GM10847 (cell line): ENCODE results near the gene GRWD1.

Experiments used
- POLR2A ChIP-seq: IDR thresholded peaks from 2 replicates; pipeline ENCODE4 v1.6.1; 2011; ENCODE audit not compliant: insufficient read length; ENCODE audit errors: extremely low read depth

Gene GRWD1

GRCh38 chr19:48492925-48493717 is 47.3 kb downstream of the GRWD1 start:
- no peak for TF ChIP-seq POLR2A

GRCh38 chr19:48493718-48494401 is 48.1 kb downstream of the GRWD1 start:
- TF ChIP-seq POLR2A: no peak

- no peak for TF ChIP-seq POLR2A
These were observed 49.6 kb downstream of the GRWD1 start for GRCh38 chr19:48495396-48495795.

DNA sequence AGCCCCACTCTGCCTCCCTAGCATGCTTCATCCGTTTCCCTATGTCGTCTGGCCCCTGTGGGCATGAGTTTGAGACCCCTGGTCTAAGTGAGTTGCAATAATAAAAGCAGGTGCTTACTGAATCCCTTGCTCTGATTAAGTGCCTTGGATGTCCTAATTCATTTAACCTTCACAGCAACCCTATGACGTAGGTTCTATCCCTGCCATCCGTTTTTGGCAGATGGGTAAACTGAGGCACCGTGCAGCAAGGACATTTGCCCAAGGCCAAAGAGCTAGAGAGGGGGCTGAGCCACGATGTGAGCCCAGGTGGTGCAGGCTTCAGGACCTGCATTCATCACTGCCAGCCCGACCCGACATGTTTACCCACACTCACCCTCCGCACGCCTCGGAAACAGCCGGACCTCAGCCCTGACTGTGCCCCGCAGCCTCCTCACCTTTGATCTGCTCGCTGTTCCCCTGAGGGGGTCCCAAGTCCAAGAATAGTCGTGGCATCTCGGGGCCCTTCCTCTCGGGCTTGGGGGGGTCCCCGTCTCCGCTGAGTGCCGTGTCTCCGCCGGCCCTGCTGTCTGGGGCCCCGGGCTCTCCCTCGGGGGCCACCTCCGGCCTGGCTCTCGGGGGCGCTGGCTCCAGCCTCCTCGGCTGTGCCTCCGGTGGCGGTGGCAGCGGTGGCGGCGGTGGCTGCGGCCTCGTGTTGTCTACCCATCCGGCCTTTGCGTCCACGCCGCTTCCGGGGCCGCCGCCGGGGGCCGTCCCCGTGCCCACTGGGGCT is 51.4 kb downstream of the GRWD1 start:
- no peak for TF ChIP-seq POLR2A

DNA sequence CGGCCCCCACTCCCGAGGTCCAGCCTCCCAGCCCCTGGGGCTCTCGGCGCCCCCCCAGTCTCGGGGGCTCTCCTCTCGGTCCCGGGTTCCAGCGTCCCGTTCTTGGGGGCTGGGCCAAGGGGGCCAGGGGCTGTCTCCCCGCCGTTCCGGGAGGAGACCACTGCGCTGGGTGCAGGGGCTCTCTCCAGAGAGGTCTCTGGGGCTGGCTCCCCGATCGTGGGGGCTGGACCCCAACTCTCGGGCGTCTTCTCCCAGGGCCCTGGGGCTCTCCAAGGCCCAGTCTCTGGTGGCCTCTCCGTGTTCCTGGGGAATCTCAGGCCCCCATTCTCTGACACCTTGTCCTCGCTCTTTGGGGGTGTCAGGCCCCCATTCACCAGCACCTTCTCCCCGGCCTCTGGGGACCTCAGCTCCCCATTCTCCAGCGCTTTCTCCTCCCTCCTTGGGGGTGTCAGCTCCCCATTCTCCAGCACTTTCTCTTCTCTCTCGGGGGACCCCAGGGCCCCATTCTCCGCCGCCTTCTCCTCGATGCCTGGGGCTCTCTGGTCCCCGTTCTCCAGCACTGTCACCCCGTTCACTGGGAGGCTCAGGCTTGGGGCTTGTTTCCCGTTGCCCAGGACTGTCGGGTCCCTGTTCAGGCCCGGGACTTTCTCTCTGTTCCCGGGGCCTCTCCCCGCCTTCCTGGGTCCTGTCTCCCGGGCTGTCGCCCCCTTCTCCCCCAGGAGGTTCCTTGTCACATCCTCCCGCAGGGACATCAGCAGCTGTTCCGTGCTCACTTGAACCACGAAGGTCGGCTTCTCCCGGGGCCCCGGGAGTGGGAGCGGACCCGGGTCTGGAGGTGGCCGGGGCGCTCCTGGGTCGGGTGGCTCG is 52.2 kb downstream of the GRWD1 start:
- no peak for TF ChIP-seq POLR2A

DNA sequence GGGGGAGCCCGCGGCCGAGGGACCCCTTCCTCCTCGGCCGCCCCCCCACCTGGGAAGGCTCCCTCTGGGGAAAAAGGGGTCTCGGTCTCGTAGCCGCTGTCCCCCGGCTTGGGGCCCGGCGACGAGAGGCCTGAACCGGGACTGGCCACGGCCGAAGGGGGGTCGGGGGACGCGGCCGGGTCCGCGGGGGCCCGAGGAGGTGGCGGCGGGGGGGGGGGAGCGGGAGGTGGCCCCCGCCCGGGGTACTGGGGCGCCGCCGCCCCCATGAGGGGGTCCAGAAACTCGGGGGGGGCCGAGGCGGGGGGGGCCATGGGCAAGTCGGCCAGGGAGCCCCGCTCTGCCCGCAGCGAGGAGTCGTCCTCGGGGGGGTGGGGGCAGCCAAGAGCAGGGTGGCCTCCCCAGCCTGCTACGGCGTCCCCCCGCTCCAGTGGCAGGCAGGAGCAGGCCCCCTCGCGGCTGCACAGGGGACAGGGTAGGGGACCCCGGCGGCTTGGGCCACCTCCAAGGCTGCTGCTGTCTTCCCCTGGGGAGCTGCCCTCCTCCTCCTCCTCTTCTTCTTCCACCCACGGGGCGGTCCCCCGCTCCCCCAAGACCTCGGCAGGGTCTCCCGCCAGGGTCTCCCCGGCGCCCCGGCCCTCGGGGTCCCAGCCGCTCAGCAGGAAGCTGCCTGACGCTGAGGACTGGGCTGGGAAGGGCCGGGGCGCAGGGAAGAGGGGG is 53.0 kb downstream of the GRWD1 start:
- TF ChIP-seq POLR2A: no peak

GRCh38 chr19:48499316-48500090 is 53.7 kb downstream of the GRWD1 start:
- TF ChIP-seq POLR2A: no peak

GRCh38 chr19:48500830-48501493 is 55.2 kb downstream of the GRWD1 start:
- TF ChIP-seq POLR2A: no peak

DNA sequence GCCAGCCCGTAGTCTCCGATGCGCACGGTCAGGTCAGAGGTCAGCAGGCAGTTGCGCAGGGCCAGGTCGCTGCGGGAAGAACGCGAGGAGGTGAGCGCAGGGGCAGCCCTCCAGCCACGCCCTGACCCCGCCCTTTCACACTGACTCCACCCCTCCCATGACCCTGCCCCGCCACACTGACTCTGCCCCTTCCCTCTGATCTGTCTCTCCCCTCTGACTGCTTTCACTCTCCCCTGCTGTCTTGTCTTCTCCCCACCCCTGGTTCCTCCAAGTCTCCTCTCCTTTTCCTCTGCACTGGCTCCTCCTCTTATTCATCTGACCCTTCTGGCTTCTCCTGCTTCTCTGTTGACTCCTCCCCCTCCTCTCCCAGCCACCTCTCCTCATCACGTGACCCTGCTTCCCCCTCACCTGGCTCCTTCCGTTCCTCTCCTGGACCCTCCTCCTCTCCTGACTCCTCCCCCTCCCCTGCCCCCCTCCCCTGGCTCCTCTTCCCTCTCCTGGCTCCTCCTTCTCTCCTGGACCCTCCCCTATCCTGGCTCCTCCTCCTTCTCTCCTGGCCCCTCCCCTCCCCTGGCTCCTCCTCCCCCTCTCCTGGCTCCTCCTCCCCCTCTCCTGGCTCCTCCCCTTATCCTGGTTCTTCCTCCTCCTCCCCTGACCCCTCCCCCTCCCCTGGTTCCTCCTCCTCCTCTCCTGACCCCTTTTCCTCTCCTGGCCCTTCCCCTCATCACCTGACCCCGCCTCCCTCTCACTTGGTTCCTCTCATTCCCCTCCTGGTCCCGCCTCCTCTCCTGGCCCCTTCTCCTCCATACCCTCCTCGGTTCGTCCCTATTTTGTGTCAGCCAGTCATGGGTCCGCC is 55.9 kb downstream of the GRWD1 start:
- no peak for TF ChIP-seq POLR2A

DNA sequence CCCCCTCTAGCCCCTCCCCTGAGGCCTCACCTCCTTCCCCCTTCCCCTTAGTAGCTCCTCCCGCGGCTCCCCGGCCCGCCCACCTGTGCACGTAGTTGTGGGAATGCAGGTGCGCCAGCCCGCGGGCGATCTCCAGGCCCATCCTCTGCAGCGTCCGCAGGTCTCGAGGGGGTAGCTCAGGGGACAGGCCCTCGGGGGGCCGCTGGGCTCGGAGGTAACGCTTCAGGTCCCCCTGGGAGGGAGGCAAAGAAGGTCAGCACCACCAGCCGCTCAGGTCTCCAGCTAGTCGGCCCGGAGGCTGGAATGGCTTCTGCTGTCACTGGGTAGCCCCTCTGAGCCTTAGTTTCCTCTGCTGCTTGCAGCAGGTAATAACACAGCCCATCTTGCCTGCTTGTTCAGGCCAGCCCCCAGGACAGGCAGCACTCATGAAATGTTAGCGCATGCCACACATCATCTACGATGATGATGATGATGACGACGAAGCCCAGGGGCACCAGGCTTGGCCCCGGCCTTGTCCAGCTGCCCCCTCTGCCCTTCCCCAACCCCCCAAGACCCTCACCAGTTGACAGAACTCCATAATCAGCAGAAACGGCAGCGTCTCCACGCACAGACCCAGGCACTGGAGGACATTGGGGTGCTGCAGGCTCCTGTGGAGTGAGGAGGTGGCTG is 56.7 kb downstream of the GRWD1 start:
- TF ChIP-seq POLR2A: no peak

DNA sequence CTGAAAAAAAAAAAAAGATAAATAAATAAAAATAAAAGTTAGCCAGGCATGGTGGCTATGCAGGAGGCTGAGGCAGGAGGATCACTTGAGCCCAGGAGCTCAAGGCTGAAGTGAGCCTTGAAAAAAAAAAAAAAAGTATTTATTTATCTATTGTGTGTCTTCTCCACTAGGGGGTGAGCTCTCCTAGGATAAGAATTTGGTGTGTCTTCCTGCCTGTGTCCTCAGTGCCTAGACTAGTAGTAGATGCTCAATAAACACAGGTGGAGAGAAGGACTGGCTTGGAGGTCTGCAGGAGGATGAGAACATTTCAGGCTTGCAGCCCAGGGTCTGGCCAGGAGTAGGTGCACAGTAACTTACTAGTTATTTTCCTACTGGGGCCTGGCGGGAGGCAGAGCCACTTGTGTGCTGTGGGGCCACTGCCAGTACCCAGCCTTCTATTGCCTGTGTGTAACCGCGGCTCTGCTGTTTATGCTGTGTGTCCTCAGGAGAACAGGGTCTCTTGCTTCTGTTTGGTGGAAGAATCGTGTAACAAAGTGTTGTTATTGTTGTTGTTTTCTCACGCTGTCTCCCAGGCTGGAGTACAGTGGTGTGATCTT is 60.5 kb downstream of the GRWD1 start:
- no peak for TF ChIP-seq POLR2A
